GM19324 (cell line): ENCODE data around the gene IFITM10.

ENCODE experiments used
- ATAC-seq: cut with Tn5 transposase; IDR thresholded peaks from one replicate; pipeline ENCODE4 v1.9.1; 2021; ENCODE audit warnings: mild to moderate bottlenecking, moderate library complexity; ENCODE audit not compliant: unreplicated experiment, low FRiP score

Gene IFITM10

GRCh38 chr11:1753229-1753928, 3.0 kb upstream of the IFITM10 start:
- ATAC-seq = no peak

GRCh38 chr11:1752907-1753228, 2.5 kb upstream of the IFITM10 start:
- ATAC-seq = no peak

- no peak for ATAC-seq
Measured at GRCh38 chr11:1751999-1752906, 1.9 kb upstream of the IFITM10 start.

GRCh38 chr11:1751531-1751921, 1.1 kb upstream of the IFITM10 start:
- no peak for ATAC-seq

GRCh38 chr11:1750840-1751530, 590 bp upstream of the IFITM10 start:
- ATAC-seq = no peak

- no peak for ATAC-seq
Measured at GRCh38 chr11:1749395-1750351, 722 bp downstream of the IFITM10 start.

GRCh38 chr11:1748636-1749394, 1.6 kb downstream of the IFITM10 start:
- ATAC-seq = no peak

GRCh38 chr11:1747753-1748635, 2.4 kb downstream of the IFITM10 start:
- no peak for ATAC-seq

GRCh38 chr11:1746956-1747752, 3.2 kb downstream of the IFITM10 start:
- ATAC-seq = no peak

GRCh38 chr11:1746511-1746931, 3.9 kb downstream of the IFITM10 start:
- ATAC-seq = no peak

- ATAC-seq = no peak
Measured at GRCh38 chr11:1745701-1746320, 4.6 kb downstream of the IFITM10 start.

GRCh38 chr11:1744891-1745700, 5.3 kb downstream of the IFITM10 start:
- no peak for ATAC-seq

GRCh38 chr11:1744137-1744886, 6.1 kb downstream of the IFITM10 start:
- no peak for ATAC-seq

GRCh38 chr11:1743585-1744136, 6.7 kb downstream of the IFITM10 start:
- ATAC-seq = no peak

GRCh38 chr11:1742869-1743584, 7.4 kb downstream of the IFITM10 start:
- no peak for ATAC-seq
